NCI-H510A (cell line): ENCODE measurements around the gene SPIN1.
"Not testable (repeated sequence)": the region's sequence is repeated elsewhere in the genome, so short reads cannot be mapped to it uniquely, and the experiment has no call there.

Experiments used
- DNase-seq: peaks from one replicate; lab custom pipeline; 2025; lab: John Stamatoyannopoulos, UW

SPIN1 gene

GRCh38 chr9:88388203-88388885, at the start of gene SPIN1:
SPIN1 (plus strand) TSS chr9:88388444; CDS start chr9:88426540, 38,096 bp downstream.
- peak; percentile 65 for DNase-seq

GRCh38 chr9:88339317-88339716, 48.9 kb upstream of the SPIN1 start:
- no peak for DNase-seq

- DNase-seq: no peak
These were observed 46.0 kb upstream of the SPIN1 start for GRCh38 chr9:88342246-88342645.

- no peak for DNase-seq
These were observed 44.2 kb upstream of the SPIN1 start for GRCh38 chr9:88344013-88344412.

GRCh38 chr9:88350354-88350753, 37.9 kb upstream of the SPIN1 start:
- not testable (repeated sequence) for DNase-seq

- no peak for DNase-seq
These were observed 33.1 kb upstream of the SPIN1 start for GRCh38 chr9:88355166-88355565.

GRCh38 chr9:88357250-88357649, 31.0 kb upstream of the SPIN1 start:
- not testable (repeated sequence) for DNase-seq

- DNase-seq: no peak
These were observed 29.5 kb upstream of the SPIN1 start for GRCh38 chr9:88358723-88359122.

- DNase-seq: no peak
These were observed 28.3 kb upstream of the SPIN1 start for GRCh38 chr9:88359974-88360373.

GRCh38 chr9:88362681-88363080, 25.6 kb upstream of the SPIN1 start:
- DNase-seq: no peak

GRCh38 chr9:88363661-88364060, 24.6 kb upstream of the SPIN1 start:
- DNase-seq: no peak

GRCh38 chr9:88364706-88365105, 23.5 kb upstream of the SPIN1 start:
- DNase-seq: no peak

GRCh38 chr9:88370346-88370745, 17.9 kb upstream of the SPIN1 start:
- DNase-seq: no peak

GRCh38 chr9:88372103-88372654, 16.1 kb upstream of the SPIN1 start:
- no peak for DNase-seq

- no peak for DNase-seq
These were observed 15.2 kb upstream of the SPIN1 start for GRCh38 chr9:88373045-88373444.

GRCh38 chr9:88378317-88378716, 9.9 kb upstream of the SPIN1 start:
- no peak for DNase-seq

- no peak for DNase-seq
These were observed 8.9 kb upstream of the SPIN1 start for GRCh38 chr9:88379352-88379751.

- no peak for DNase-seq
These were observed 8.1 kb upstream of the SPIN1 start for GRCh38 chr9:88380118-88380517.

GRCh38 chr9:88381322-88381721, 6.9 kb upstream of the SPIN1 start:
- DNase-seq: not testable (repeated sequence)

GRCh38 chr9:88383176-88383575, 5.1 kb upstream of the SPIN1 start:
- DNase-seq: no peak

GRCh38 chr9:88386137-88386536, 2.1 kb upstream of the SPIN1 start:
- not testable (repeated sequence) for DNase-seq

- peak; percentile 22 for DNase-seq
These were observed 1.1 kb upstream of the SPIN1 start for GRCh38 chr9:88387036-88387551.

- DNase-seq: peak; percentile 60
These were observed 567 bp upstream of the SPIN1 start for GRCh38 chr9:88387552-88388202.
